Panc1 (cell line): ENCODE results near the gene HVCN1. TPM values are rescaled to one million over a fixed set of nuclear protein-coding genes. Genes with fewer than 3 reads are reported as not detected.
A peak's percentile ranks its signal among the peaks of the same experiment; 100 is the strongest.

ENCODE experiments used
- ATAC-seq: fragments of 200-7000 bp; cut with Tn5 transposase; 2 replicates; pipeline ENCODE4 v1.9.1; 2020; ENCODE audit warnings: mild to moderate bottlenecking, moderate library complexity
- BruUV-seq: library from RNA; stranded (reverse); fragments of 400-500 nt; replicated peaks from 2 replicates; lab custom pipeline; 2021; lab: Mats Ljungman, UMichigan
- CTCF ChIA-PET: fragments of 300-600 bp; sonication (Branson Sonifier 250); formaldehyde crosslinking; loops from one replicate; lab custom pipeline; 2022; ENCODE audit warnings: antibody characterized with exemption; lab: Charles Lee
- POLR2A ChIA-PET: fragments of 300-600 bp; sonication (Branson Sonifier 250); formaldehyde crosslinking; loops from one replicate; lab custom pipeline; 2022; ENCODE audit warnings: antibody characterized with exemption; lab: Charles Lee
- DNase-seq: peaks from one replicate; pipeline ENCODE4 v3.0.0-alpha.2; 2010; ENCODE audit warnings: low read depth, low spot score
- H3K27ac ChIP-seq: 2 replicates; pipeline ENCODE4 v1.5.1; 2011; ENCODE audit warnings: mild to moderate bottlenecking, low read length, inconsistent platforms
- H3K27me3 ChIP-seq: fragments of 200-500 bp; sonication (Bioruptor generic); 2 replicates; pipeline ENCODE4 v1.6.0; 2014; ENCODE audit warnings: low read length, inconsistent platforms; ENCODE audit not compliant: control insufficient read depth, insufficient read depth
- H3K36me3 ChIP-seq: fragments of 200-500 bp; sonication (Bioruptor generic); 2 replicates; pipeline ENCODE4 v1.5.1; 2014; ENCODE audit warnings: inconsistent platforms, mild to moderate bottlenecking, low read length, moderate library complexity; ENCODE audit not compliant: control insufficient read depth, insufficient read depth
- H3K4me1 ChIP-seq: 2 replicates; pipeline ENCODE4 v1.5.1; 2011; ENCODE audit warnings: inconsistent platforms, mild to moderate bottlenecking, low read length, moderate library complexity; ENCODE audit not compliant: control insufficient read depth, insufficient read depth
- H3K4me3 ChIP-seq, 2 experiments: 2 replicates each; pipeline ENCODE4 v1.5.1; 2011 to 2012; ENCODE audit warnings: low read depth in 2 of 2, low read length in 2 of 2, mild to moderate bottlenecking in 2 of 2, inconsistent platforms in 1 of 2, moderate library complexity in 1 of 2
- H3K9me3 ChIP-seq: fragments of 200-500 bp; sonication (Bioruptor generic); 2 replicates; pipeline ENCODE4 v1.5.1; 2014; ENCODE audit warnings: low read depth, mild to moderate bottlenecking, inconsistent platforms, low read length, moderate library complexity; ENCODE audit not compliant: control insufficient read depth, insufficient read depth
- CTCF ChIP-seq: fragments of 450-650 bp; IDR thresholded peaks from 2 replicates; pipeline ENCODE4 v1.5.1; 2017; ENCODE audit warnings: mild to moderate bottlenecking
- REST ChIP-seq, 2 experiments: IDR thresholded peaks; 2 replicates each; pipeline ENCODE4 v1.6.1; 2011 to 2012; ENCODE audit warnings: low read depth in 2 of 2, control low read depth in 1 of 2, low read length in 1 of 2, mild to moderate bottlenecking in 1 of 2, moderate library complexity in 1 of 2; ENCODE audit not compliant: insufficient read depth in 1 of 2
- SIN3A ChIP-seq: IDR thresholded peaks from 2 replicates; pipeline ENCODE4 v1.6.1; 2012; ENCODE audit warnings: low read depth, mild to moderate bottlenecking, low read length, moderate library complexity, borderline replicate concordance; ENCODE audit not compliant: insufficient read depth
- in situ Hi-C: cut with HindIII; loops from 2 replicates; pipeline ENCODE4 v1.10.0; 2016; ENCODE audit warnings: low sequenced_read_pairs, low pct_unique_long_range_greater_than_20kb
- intact Hi-C: fragments of 100-400 bp; cut with micrococcal nuclease; formaldehyde crosslinking; loops from one replicate; pipeline ENCODE4 v1.10.0; 2022; ENCODE audit not compliant: unreplicated experiment
- total RNA-seq: library from RNA; stranded (reverse); gene quantifications from one replicate; pipeline ENCODE4 v1.2.1, GENCODE V29; 2021; ENCODE audit not compliant: unreplicated experiment

HVCN1 gene
- total RNA-seq, 1 experiment from 2014 or later, result 0.87 TPM

- no peak overlapping the region for H3K27ac ChIP-seq
- no peaks in the 10 kb centered on the region for H3K27me3 ChIP-seq
- no peak for ATAC-seq
- H3K4me3 ChIP-seq, result no peak overlapping the region
- ChIA-PET POLR2A (interaction anchor here (0.5 kb wide), 1 partner anchor 165 kb away, joined by 3 read pairs; no protein-coding TSS in a partner anchor), CTCF (interaction anchor here (0.6 to 1.2 kb wide), 5 partner anchors 34 to 126 kb away, joined by 3 to 14 read pairs (median 6); no protein-coding TSS in a partner anchor)
- H3K36me3 ChIP-seq, result no peaks in the 10 kb centered on the region
- BruUV-seq, result no TSS peak
- in situ Hi-C loops (no loop called here), intact Hi-C loops (loop anchor here (2.0 to 10.0 kb wide), 2 partner anchors 123 to 181 kb away; no protein-coding TSS in a partner anchor)
- no peaks in the 10 kb centered on the region for H3K4me1 ChIP-seq
- no peak for TF ChIP-seq REST (IDR thresholded peaks at IDR 0.05; ENCODE audit: insufficient read depth in 1 of 2, low read depth in 2 of 2, low read length in 1 of 2)
- H3K9me3 ChIP-seq, result no peaks in the 10 kb centered on the region
- no peak for DNase-seq
These were observed 15.3 kb upstream of the HVCN1 start for GRCh38 chr12:110704231-110704630.

GRCh38 chr12:110702081-110702480 lies 13.2 kb upstream of the HVCN1 start:
- no peaks in the 10 kb centered on the region for H3K27me3 ChIP-seq
- CTCF ChIA-PET, result no interaction called here
- H3K27ac ChIP-seq, result no peak overlapping the region
- no peaks in the 10 kb centered on the region for H3K9me3 ChIP-seq
- DNase-seq, result no peak
- POLR2A ChIA-PET, result interaction anchor here (0.7 kb wide), 1 partner anchor 16 kb away, joined by 10 read pairs; no protein-coding TSS in a partner anchor
- ATAC-seq, result no peak
- no peaks in the 10 kb centered on the region for H3K36me3 ChIP-seq
- H3K4me1 ChIP-seq, result no peaks in the 10 kb centered on the region
- in situ Hi-C loops (no loop called here), intact Hi-C loops (loop anchor here (10.0 kb wide), 1 partner anchor 183 kb away; no protein-coding TSS in a partner anchor)
- BruUV-seq, result no TSS peak
- no peak for TF ChIP-seq SIN3A
- H3K4me3 ChIP-seq, result no peak overlapping the region

GRCh38 chr12:110699591-110700445 lies 10.9 kb upstream of the HVCN1 start:
- Histone ChIP-seq H3K4me1 (no peaks in the 10 kb centered on the region), H3K4me3 (no peak overlapping the region), H3K27ac (no peak overlapping the region), H3K9me3 (no peaks in the 10 kb centered on the region), H3K27me3 (no peaks in the 10 kb centered on the region), H3K36me3 (no peaks in the 10 kb centered on the region)
- intact Hi-C loops (loop anchor here (10.0 kb wide), 2 partner anchors 85 to 185 kb away; partner anchors contain the start of gene TCTN1), in situ Hi-C loops (no loop called here)
- DNase-seq (no peak), ATAC-seq (no peak)
- POLR2A ChIA-PET, result no interaction called here
- BruUV-seq, result no TSS peak
- TF ChIP-seq CTCF (peak; percentile 48), SIN3A (no peak)
- CTCF ChIA-PET, result interaction anchor here (0.6 kb wide), 1 partner anchor 8 kb away, joined by 3 read pairs; no protein-coding TSS in a partner anchor
